CD14-positive monocyte (primary cell): ENCODE data around the gene LSS. TPM values are rescaled to one million over a fixed set of nuclear protein-coding genes. Genes with fewer than 3 reads are reported as not detected.

Experiments used
- DNase-seq, 3 donors: peaks; one replicate each; pipeline ENCODE4 v3.0.0-alpha.2; 2011 to 2022
- H2AFZ ChIP-seq: 2 replicates; pipeline ENCODE4 v1.6.0; 2012; ENCODE audit warnings: mild to moderate bottlenecking, low read depth, low read length, inconsistent platforms; ENCODE audit not compliant: insufficient read depth, poor library complexity, severe bottlenecking
- H3K27ac ChIP-seq, 2 donors: 1 replicate in 1 of 2; 2 replicates in 1 of 2; pipeline ENCODE4 v1.5.1; 2012 to 2013; ENCODE audit warnings: low read length in 2 of 2, control low read depth in 1 of 2, inconsistent platforms in 1 of 2, low read depth in 1 of 2, mild to moderate bottlenecking in 1 of 2
- H3K27me3 ChIP-seq, 2 donors: one replicate each; pipeline versions ENCODE4 v1.6.0 to v1.6.1; 2011 to 2013; ENCODE audit warnings: low read length in 2 of 2; ENCODE audit not compliant: control insufficient read depth in 2 of 2, insufficient read depth in 2 of 2
- H3K36me3 ChIP-seq, 2 donors: replicated peaks in 1 of 2; 1 replicate in 1 of 2; 2 replicates in 1 of 2; pipeline versions ENCODE4 v1.5.1 to v1.6.1; 2012 to 2013; ENCODE audit warnings: low read length in 2 of 2, control low read depth in 1 of 2, inconsistent platforms in 1 of 2, mild to moderate bottlenecking in 1 of 2; ENCODE audit not compliant: insufficient read depth in 2 of 2, control insufficient read depth in 1 of 2
- H3K4me1 ChIP-seq, 2 donors: 1 replicate in 1 of 2; 2 replicates in 1 of 2; pipeline versions ENCODE4 v1.5.1 to v1.6.1; 2012 to 2013; ENCODE audit warnings: low read length in 2 of 2, control low read depth in 1 of 2, inconsistent platforms in 1 of 2, mild to moderate bottlenecking in 1 of 2, moderate library complexity in 1 of 2; ENCODE audit not compliant: insufficient read depth in 2 of 2, control insufficient read depth in 1 of 2
- H3K4me2 ChIP-seq: replicated peaks from 2 replicates; pipeline ENCODE3; 2012; ENCODE audit warnings: low read length, moderate library complexity, mild to moderate bottlenecking; ENCODE audit not compliant: poor library complexity, severe bottlenecking; ENCODE audit errors: extremely low read depth
- H3K4me3 ChIP-seq, 3 experiments: fragments of 200-600 bp in 1 of 3; sonication (generic) in 1 of 3; replicated peaks in 1 of 3; 1 replicate in 2 of 3; 2 replicates in 1 of 3; pipeline ENCODE4 v1.5.1; 2011 to 2013; ENCODE audit warnings: low read length in 3 of 3, mild to moderate bottlenecking in 3 of 3, control low read depth in 2 of 3, low read depth in 2 of 3, inconsistent platforms in 1 of 3, moderate library complexity in 1 of 3
- H3K79me2 ChIP-seq: 2 replicates; pipeline ENCODE4 v1.6.0; 2012; ENCODE audit warnings: mild to moderate bottlenecking, control low read depth, inconsistent platforms, low read length, moderate library complexity; ENCODE audit not compliant: insufficient read depth
- H3K9ac ChIP-seq: 2 replicates; pipeline ENCODE4 v1.6.0; 2017; ENCODE audit warnings: low read length, mild to moderate bottlenecking; ENCODE audit not compliant: insufficient read depth, poor library complexity, severe bottlenecking
- H3K9me3 ChIP-seq, 2 donors: replicated peaks in 1 of 2; 1 replicate in 1 of 2; 2 replicates in 1 of 2; pipeline versions ENCODE4 v1.5.1 to v1.6.1; 2012 to 2013; ENCODE audit warnings: low read length in 2 of 2, control low read depth in 1 of 2; ENCODE audit not compliant: control insufficient read depth in 1 of 2, insufficient read depth in 1 of 2
- H4K20me1 ChIP-seq: 2 replicates; pipeline ENCODE4 v1.6.0; 2012; ENCODE audit warnings: mild to moderate bottlenecking, low read length, control low read depth, moderate library complexity; ENCODE audit not compliant: insufficient read depth
- H3K27ac Mint-ChIP-seq, 7 donors: one replicate each; pipeline ENCODE4 v1.8.0; 2020; ENCODE audit warnings: mild to moderate bottlenecking in 7 of 7, mixed read lengths in 7 of 7, moderate library complexity in 6 of 7, inconsistent platforms in 2 of 7
- H3K27me3 Mint-ChIP-seq, 3 donors: one replicate each; pipeline ENCODE4 v1.8.0; 2021 to 2022; ENCODE audit warnings: low read depth in 3 of 3, mild to moderate bottlenecking in 3 of 3, mixed read lengths in 3 of 3, moderate library complexity in 3 of 3, inconsistent platforms in 1 of 3
- H3K36me3 Mint-ChIP-seq, 2 donors: one replicate each; pipeline ENCODE4 v1.8.0; 2020; ENCODE audit warnings: mixed read lengths in 2 of 2, inconsistent platforms in 1 of 2, mild to moderate bottlenecking in 1 of 2
- H3K4me1 Mint-ChIP-seq: one replicate; pipeline ENCODE4 v1.8.0; 2020; ENCODE audit warnings: mild to moderate bottlenecking, mixed read lengths
- H3K4me3 Mint-ChIP-seq, 2 donors: one replicate each; pipeline ENCODE4 v1.8.0; 2020; ENCODE audit warnings: mild to moderate bottlenecking in 2 of 2, mixed read lengths in 2 of 2, moderate library complexity in 1 of 2
- H3K9me3 Mint-ChIP-seq, 7 donors: one replicate each; pipeline ENCODE4 v1.8.0; 2020 to 2022; ENCODE audit warnings: mixed read lengths in 7 of 7, mild to moderate bottlenecking in 6 of 7, moderate library complexity in 6 of 7, inconsistent platforms in 2 of 7
- CTCF ChIP-seq: fragments of 200-600 bp; IDR thresholded peaks from one replicate; pipeline ENCODE4 v1.8.0; 2022; ENCODE audit warnings: antibody characterized with exemption, mild to moderate bottlenecking
- WGBS: methylation state at CpG from one replicate; pipeline ENCODE4 v1.1.5; 2013; ENCODE audit warnings: missing lambda C conversion rate; ENCODE audit not compliant: insufficient coverage; 5-methylcytosine and 5-hydroxymethylcytosine counted together
- intact Hi-C, 2 donors: fragments of 100-400 bp; cut with micrococcal nuclease; formaldehyde crosslinking; loops; one replicate each; pipeline versions ENCODE4 v1.15.0 to v1.15.1; 2023
- polyA plus RNA-seq, 3 donors: library from polyadenylated mRNA; depleted of rRNA in 1 of 3; unstranded in 2 of 3; stranded (reverse) in 1 of 3; fragments of 300-500 nt in 2 of 3; fragments of >200 nt in 1 of 3; fragmentation: Illumina TruSeq in 2 of 3; gene quantifications; 1 replicate in 2 of 3; 2 replicates in 1 of 3; pipeline ENCODE4 v1.2.3, GENCODE V29; 2012 to 2021

The LSS gene
- polyA plus RNA-seq, 3 donors, result 4.1 to 20.0 (median 4.9) TPM

- Mint-ChIP-seq H3K9me3 (peaks cover 0 to 3% (median 0%) of the 10 kb centered on the region in 7 donors), H3K4me1 (peaks cover 2% of the 10 kb centered on the region), H3K27ac (peak overlapping the region in 2 of 7 donors; percentile 46 to 68), H3K4me3 (no peak overlapping the region), H3K27me3 (peaks cover 0 to 2% (median 1%) of the 10 kb centered on the region in 3 donors), H3K36me3 (peaks cover 90 to 99% of the 10 kb centered on the region in 2 donors)
- no peaks in the 10 kb centered on the region for H3K9me3 ChIP-seq
- peaks cover 92 to 99% of the 10 kb centered on the region in 2 donors for H3K36me3 ChIP-seq
- TF ChIP-seq CTCF, result no peak
- no peaks in the 10 kb centered on the region for H4K20me1 ChIP-seq
- H3K4me1 ChIP-seq, result no peaks in the 10 kb centered on the region
- peak overlapping the region in 1 of 2 donors; percentile 3 for H3K27ac ChIP-seq
- no peaks in the 10 kb centered on the region for H3K79me2 ChIP-seq
- no peaks in the 10 kb centered on the region for H3K27me3 ChIP-seq
- DNase-seq, result no peak
- WGBS, result 100% methylated on average over 3 of the region's 3 CpGs
- no peak overlapping the region for H2AFZ ChIP-seq
- H3K9ac ChIP-seq, result no peak overlapping the region
- H3K4me2 ChIP-seq, result no peak overlapping the region
- no peak overlapping the region for H3K4me3 ChIP-seq
- intact Hi-C loops, result no loop called here
These were observed 19.3 kb upstream of the LSS start for GRCh38 chr21:46247699-46248421.

GRCh38 chr21:46246345-46246744 lies 17.8 kb upstream of the LSS start:
- no peak for DNase-seq
- Histone ChIP-seq H3K79me2 (no peaks in the 10 kb centered on the region), H3K4me1 (no peaks in the 10 kb centered on the region), H3K9me3 (no peaks in the 10 kb centered on the region), H3K36me3 (peaks cover 93 to 99% of the 10 kb centered on the region in 2 donors), H3K4me3 (no peak overlapping the region), H3K4me2 (no peak overlapping the region), H3K9ac (no peak overlapping the region), H2AFZ (no peak overlapping the region), H3K27me3 (no peaks in the 10 kb centered on the region), H4K20me1 (no peaks in the 10 kb centered on the region), H3K27ac (no peak overlapping the region)
- Mint-ChIP-seq H3K4me1 (peaks cover 2% of the 10 kb centered on the region), H3K27ac (peak overlapping the region in 2 of 7 donors; percentile 32 to 70), H3K27me3 (no peaks in the 10 kb centered on the region), H3K9me3 (no peaks in the 10 kb centered on the region), H3K4me3 (no peak overlapping the region), H3K36me3 (peaks cover 88 to 99% of the 10 kb centered on the region in 2 donors)
- WGBS, result 94% methylated on average over 6 of the region's 6 CpGs
- intact Hi-C loops, result no loop called here
- TF ChIP-seq CTCF, result no peak
